HG02938 (cell line): Measurements from ENCODE around the gene DPF3.

ENCODE experiments used
- ATAC-seq: cut with Tn5 transposase; IDR thresholded peaks from one replicate; pipeline ENCODE4 v1.9.1; 2021; ENCODE audit warnings: mild to moderate bottlenecking, moderate library complexity; ENCODE audit not compliant: unreplicated experiment

The DPF3 gene

GRCh38 chr14:72845196-72845595 lies 48.7 kb downstream of the DPF3 start:
- no peak for ATAC-seq

- no peak for ATAC-seq
Observed at GRCh38 chr14:72844524-72844923, 49.4 kb downstream of the DPF3 start.

- ATAC-seq = no peak
Observed at GRCh38 chr14:72839753-72840607, 53.9 kb downstream of the DPF3 start.

- ATAC-seq = no peak
Observed at GRCh38 chr14:72839351-72839750, 54.5 kb downstream of the DPF3 start.

GRCh38 chr14:72836085-72836484 lies 57.8 kb downstream of the DPF3 start:
- ATAC-seq = no peak

- ATAC-seq = no peak
Observed at GRCh38 chr14:72833174-72833573, 60.7 kb downstream of the DPF3 start.

GRCh38 chr14:72830786-72831594 lies 62.9 kb downstream of the DPF3 start:
- ATAC-seq = no peak

- ATAC-seq = no peak
Observed at GRCh38 chr14:72830356-72830755, 63.5 kb downstream of the DPF3 start.

GRCh38 chr14:72828604-72829003 lies 65.3 kb downstream of the DPF3 start:
- no peak for ATAC-seq

- no peak for ATAC-seq
Observed at GRCh38 chr14:72826039-72826438, 67.9 kb downstream of the DPF3 start.

GRCh38 chr14:72825486-72825885 lies 68.4 kb downstream of the DPF3 start:
- no peak for ATAC-seq

GRCh38 chr14:72824051-72824450 lies 69.8 kb downstream of the DPF3 start:
- no peak for ATAC-seq

GRCh38 chr14:72822946-72823611 lies 70.8 kb downstream of the DPF3 start:
- ATAC-seq = no peak

- ATAC-seq = no peak
Observed at GRCh38 chr14:72818998-72819397, 74.9 kb downstream of the DPF3 start.

- no peak for ATAC-seq
Observed at GRCh38 chr14:72816287-72816686, 77.6 kb downstream of the DPF3 start.

GRCh38 chr14:72815430-72815829 lies 78.5 kb downstream of the DPF3 start:
- ATAC-seq = no peak

- ATAC-seq = no peak
Observed at GRCh38 chr14:72812292-72812851, 81.5 kb downstream of the DPF3 start.

GRCh38 chr14:72810201-72810600 lies 83.7 kb downstream of the DPF3 start:
- ATAC-seq = no peak

- ATAC-seq = no peak
Observed at GRCh38 chr14:72809063-72809462, 84.8 kb downstream of the DPF3 start.

- ATAC-seq = no peak
Observed at GRCh38 chr14:72808564-72808963, 85.3 kb downstream of the DPF3 start.

GRCh38 chr14:72802588-72802946 lies 91.3 kb downstream of the DPF3 start:
- no peak for ATAC-seq
